Measurements from ENCODE around the gene LTF. TPM values are rescaled to one million over a fixed set of nuclear protein-coding genes. Genes with fewer than 3 reads are reported as not detected.

LTF gene
- total RNA-seq, 1 donor from 2014 or later = not detected

DNA sequence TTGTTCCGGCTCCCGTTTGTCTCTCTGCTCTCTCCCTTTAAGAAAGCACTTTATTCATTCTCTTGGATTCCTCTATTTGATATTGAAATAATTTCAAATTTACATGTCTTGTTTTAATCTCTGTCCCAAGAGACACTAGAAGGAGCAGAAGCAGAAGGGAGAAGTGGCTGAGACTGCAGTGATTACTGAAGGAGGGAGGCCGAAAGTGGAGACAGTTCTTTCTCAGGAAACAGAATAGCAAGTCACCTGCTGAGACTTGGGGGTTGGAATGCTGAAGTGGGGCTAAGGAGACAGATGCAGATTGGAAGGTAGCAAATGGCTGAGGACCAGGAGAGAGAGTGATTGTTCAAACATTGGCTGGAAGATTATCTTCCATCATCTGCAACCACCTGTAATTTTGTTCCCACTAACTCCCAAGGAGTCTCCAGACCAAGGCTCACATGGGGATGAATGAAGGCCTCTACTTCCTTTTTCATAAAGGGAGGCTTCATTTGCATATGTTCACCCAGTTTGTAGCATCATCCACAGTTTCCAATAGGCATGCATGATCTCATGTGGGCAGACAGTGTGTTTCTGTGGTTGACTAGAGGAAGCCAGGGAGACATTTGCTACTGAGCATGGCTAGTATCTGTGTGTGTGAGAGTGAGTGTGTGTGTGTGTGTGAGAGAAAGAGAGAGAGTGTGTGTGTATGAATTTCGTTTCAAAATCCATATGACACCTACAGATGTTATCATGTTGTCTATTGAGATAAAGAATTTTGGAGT lies 24.0 kb downstream of the LTF start:
- FAIRE-seq (no peak), DNase-seq (ENCODE audit: low read depth) (no peak)
- H3K27ac ChIP-seq (ENCODE audit: low read depth, low read length) = no peak overlapping the region
- Mint-ChIP-seq H3K27ac (ENCODE audit: unreplicated experiment) (no peak overlapping the region), H3K36me3 (ENCODE audit: low read depth, unreplicated experiment) (no peaks in the 10 kb centered on the region), H3K27me3 (ENCODE audit: low read depth, unreplicated experiment) (no peaks in the 10 kb centered on the region), H3K9me3 (ENCODE audit: unreplicated experiment) (peaks cover 3% of the 10 kb centered on the region), H3K4me3 (ENCODE audit: unreplicated experiment) (no peak overlapping the region), H3K4me1 (ENCODE audit: low read depth, unreplicated experiment) (peaks cover 10% of the 10 kb centered on the region)
- H3K4me3 ChIP-seq (ENCODE audit: insufficient read depth, low read depth, low read length) = no peak overlapping the region
- H2AFZ ChIP-seq (ENCODE audit: low read depth, low read length) = no peak overlapping the region
- TF ChIP-seq, protein P1, sequence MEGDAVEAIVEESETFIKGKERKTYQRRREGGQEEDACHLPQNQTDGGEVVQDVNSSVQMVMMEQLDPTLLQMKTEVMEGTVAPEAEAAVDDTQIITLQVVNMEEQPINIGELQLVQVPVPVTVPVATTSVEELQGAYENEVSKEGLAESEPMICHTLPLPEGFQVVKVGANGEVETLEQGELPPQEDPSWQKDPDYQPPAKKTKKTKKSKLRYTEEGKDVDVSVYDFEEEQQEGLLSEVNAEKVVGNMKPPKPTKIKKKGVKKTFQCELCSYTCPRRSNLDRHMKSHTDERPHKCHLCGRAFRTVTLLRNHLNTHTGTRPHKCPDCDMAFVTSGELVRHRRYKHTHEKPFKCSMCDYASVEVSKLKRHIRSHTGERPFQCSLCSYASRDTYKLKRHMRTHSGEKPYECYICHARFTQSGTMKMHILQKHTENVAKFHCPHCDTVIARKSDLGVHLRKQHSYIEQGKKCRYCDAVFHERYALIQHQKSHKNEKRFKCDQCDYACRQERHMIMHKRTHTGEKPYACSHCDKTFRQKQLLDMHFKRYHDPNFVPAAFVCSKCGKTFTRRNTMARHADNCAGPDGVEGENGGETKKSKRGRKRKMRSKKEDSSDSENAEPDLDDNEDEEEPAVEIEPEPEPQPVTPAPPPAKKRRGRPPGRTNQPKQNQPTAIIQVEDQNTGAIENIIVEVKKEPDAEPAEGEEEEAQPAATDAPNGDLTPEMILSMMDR (IDR thresholded peaks at IDR 0.05; ENCODE audit: insufficient read depth, low read depth, low read length) = no peak
- TF ChIP-seq EZH2 (IDR thresholded peaks at IDR 0.05; ENCODE audit: insufficient read depth, low read length) = no peak
- H3K4me1 ChIP-seq (ENCODE audit: insufficient read depth, low read length) = no peaks in the 10 kb centered on the region
- no peaks in the 10 kb centered on the region for H3K79me2 ChIP-seq (ENCODE audit: insufficient read depth, low read length)
- H4K20me1 ChIP-seq (ENCODE audit: insufficient read depth, low read length) = no peaks in the 10 kb centered on the region
- no peaks in the 10 kb centered on the region for H3K9me3 ChIP-seq (ENCODE audit: insufficient read depth, low read depth, low read length)
- peaks cover 6% of the 10 kb centered on the region for H3K27me3 ChIP-seq (ENCODE audit: insufficient read depth, low read length)
- H3K4me2 ChIP-seq (ENCODE audit: low read length) = no peak overlapping the region
- H3K36me3 ChIP-seq (ENCODE audit: insufficient read depth, low read length) = no peaks in the 10 kb centered on the region
- H3K9ac ChIP-seq (ENCODE audit: low read length) = no peak overlapping the region

DNA sequence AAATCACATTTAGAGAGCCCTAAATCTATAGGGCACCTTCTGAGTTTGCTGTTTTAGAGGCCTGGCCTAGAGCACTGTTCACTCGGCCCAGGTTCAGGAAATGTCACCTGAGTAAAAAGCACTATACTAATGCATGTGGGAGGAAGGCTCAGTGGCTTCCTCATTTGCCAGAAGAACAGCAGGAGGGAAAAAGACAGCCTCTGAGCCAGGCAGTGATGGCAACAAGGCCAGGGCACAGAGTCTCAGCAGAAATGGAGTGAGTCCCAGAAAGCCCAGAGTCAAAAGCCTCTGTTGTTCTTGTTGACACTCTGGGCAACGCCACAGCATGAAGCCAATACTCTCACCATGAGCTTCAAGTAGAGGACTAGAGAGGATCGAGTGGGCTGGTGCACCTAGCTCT lies 25.9 kb downstream of the LTF start:
- no peak for TF ChIP-seq EZH2 (IDR thresholded peaks at IDR 0.05; ENCODE audit: insufficient read depth, low read length)
- TF ChIP-seq, protein P1 (IDR thresholded peaks at IDR 0.05; ENCODE audit: insufficient read depth, low read depth, low read length) = no peak
- Histone ChIP-seq H3K4me1 (ENCODE audit: insufficient read depth, low read length) (no peaks in the 10 kb centered on the region), H3K9me3 (ENCODE audit: insufficient read depth, low read depth, low read length) (no peaks in the 10 kb centered on the region), H3K4me3 (ENCODE audit: insufficient read depth, low read depth, low read length) (no peak overlapping the region), H3K27me3 (ENCODE audit: insufficient read depth, low read length) (peaks cover 6% of the 10 kb centered on the region), H3K36me3 (ENCODE audit: insufficient read depth, low read length) (no peaks in the 10 kb centered on the region), H3K9ac (ENCODE audit: low read length) (no peak overlapping the region), H4K20me1 (ENCODE audit: insufficient read depth, low read length) (no peaks in the 10 kb centered on the region), H3K79me2 (ENCODE audit: insufficient read depth, low read length) (no peaks in the 10 kb centered on the region), H3K27ac (ENCODE audit: low read depth, low read length) (no peak overlapping the region), H2AFZ (ENCODE audit: low read depth, low read length) (no peak overlapping the region), H3K4me2 (ENCODE audit: low read length) (no peak overlapping the region)
- DNase-seq (ENCODE audit: low read depth) = no peak
- Mint-ChIP-seq H3K27ac (ENCODE audit: unreplicated experiment) (no peak overlapping the region), H3K27me3 (ENCODE audit: low read depth, unreplicated experiment) (no peaks in the 10 kb centered on the region), H3K4me1 (ENCODE audit: low read depth, unreplicated experiment) (peaks cover 10% of the 10 kb centered on the region), H3K36me3 (ENCODE audit: low read depth, unreplicated experiment) (no peaks in the 10 kb centered on the region), H3K4me3 (ENCODE audit: unreplicated experiment) (no peak overlapping the region), H3K9me3 (ENCODE audit: unreplicated experiment) (peaks cover 3% of the 10 kb centered on the region)
- no peak for FAIRE-seq

- H3K4me1 Mint-ChIP-seq (ENCODE audit: low read depth, unreplicated experiment) = no peaks in the 10 kb centered on the region
- TF ChIP-seq EZH2 (IDR thresholded peaks at IDR 0.05; ENCODE audit: insufficient read depth, low read length) = no peak
- TF ChIP-seq, protein P1 (IDR thresholded peaks at IDR 0.05; ENCODE audit: insufficient read depth, low read depth, low read length) = no peak
- Histone ChIP-seq H3K4me3 (ENCODE audit: insufficient read depth, low read depth, low read length) (no peak overlapping the region), H3K9ac (ENCODE audit: low read length) (no peak overlapping the region), H3K9me3 (ENCODE audit: insufficient read depth, low read depth, low read length) (no peaks in the 10 kb centered on the region), H2AFZ (ENCODE audit: low read depth, low read length) (no peak overlapping the region), H3K27ac (ENCODE audit: low read depth, low read length) (no peak overlapping the region), H3K36me3 (ENCODE audit: insufficient read depth, low read length) (no peaks in the 10 kb centered on the region), H3K4me1 (ENCODE audit: insufficient read depth, low read length) (no peaks in the 10 kb centered on the region), H4K20me1 (ENCODE audit: insufficient read depth, low read length) (no peaks in the 10 kb centered on the region), H3K27me3 (ENCODE audit: insufficient read depth, low read length) (no peaks in the 10 kb centered on the region), H3K79me2 (ENCODE audit: insufficient read depth, low read length) (no peaks in the 10 kb centered on the region), H3K4me2 (ENCODE audit: low read length) (no peak overlapping the region)
- no peak overlapping the region for H3K4me3 Mint-ChIP-seq (ENCODE audit: unreplicated experiment)
- FAIRE-seq (no peak), DNase-seq (ENCODE audit: low read depth) (no peak)
- peaks cover 12% of the 10 kb centered on the region for H3K9me3 Mint-ChIP-seq (ENCODE audit: unreplicated experiment)
- no peaks in the 10 kb centered on the region for H3K27me3 Mint-ChIP-seq (ENCODE audit: low read depth, unreplicated experiment)
- no peak overlapping the region for H3K27ac Mint-ChIP-seq (ENCODE audit: unreplicated experiment)
- H3K36me3 Mint-ChIP-seq (ENCODE audit: low read depth, unreplicated experiment) = peaks cover 4% of the 10 kb centered on the region
These were observed 29.5 kb downstream of the LTF start for GRCh38 chr3:46435081-46435726.

Measured in astrocyte (in vitro differentiated cells and primary cell).